GM21447 (cell line): ENCODE results near the gene NPY.

Experiments
- ATAC-seq: cut with Tn5 transposase; IDR thresholded peaks from one replicate; pipeline ENCODE4 v1.9.1; 2021; ENCODE audit not compliant: unreplicated experiment

Gene NPY

DNA sequence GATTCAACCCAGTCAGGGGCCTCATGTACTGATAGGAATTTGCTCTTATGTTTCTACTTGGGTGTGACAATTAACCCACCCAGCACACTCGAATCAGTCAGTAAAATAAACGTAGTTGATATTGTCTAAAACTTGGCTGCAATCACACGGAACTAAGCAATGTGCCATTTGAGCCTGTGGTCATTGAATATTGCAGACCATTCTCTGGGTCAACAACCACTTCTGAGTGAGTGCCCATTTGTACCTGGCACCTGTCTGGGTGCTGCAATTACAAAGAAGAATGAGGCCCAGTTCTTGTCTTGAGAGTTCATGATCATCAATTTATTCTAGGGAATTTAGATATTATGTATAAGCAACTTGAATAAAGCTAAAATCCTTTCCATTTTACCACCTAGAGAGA, 29.8 kb downstream of the NPY start:
- ATAC-seq: no peak

DNA sequence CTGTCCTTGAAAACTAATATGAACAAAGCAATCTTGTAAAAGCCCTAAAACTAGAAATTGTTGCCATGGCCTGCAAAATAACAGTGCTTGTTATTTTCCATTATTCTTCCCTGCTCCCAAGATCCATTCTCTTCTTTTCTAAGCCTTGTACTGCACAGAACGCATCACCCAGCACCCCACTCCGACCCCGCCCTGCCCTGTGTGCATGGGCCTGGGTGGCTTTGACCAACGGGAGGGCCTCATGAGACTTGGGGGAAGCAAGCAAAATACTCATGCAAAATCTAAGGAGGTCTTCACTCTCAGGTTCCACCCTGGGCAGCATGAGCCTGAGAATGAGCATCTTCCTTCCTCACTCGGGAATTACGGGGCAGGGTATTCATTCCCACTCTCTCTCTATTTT, 32.4 kb downstream of the NPY start:
- ATAC-seq: no peak

DNA sequence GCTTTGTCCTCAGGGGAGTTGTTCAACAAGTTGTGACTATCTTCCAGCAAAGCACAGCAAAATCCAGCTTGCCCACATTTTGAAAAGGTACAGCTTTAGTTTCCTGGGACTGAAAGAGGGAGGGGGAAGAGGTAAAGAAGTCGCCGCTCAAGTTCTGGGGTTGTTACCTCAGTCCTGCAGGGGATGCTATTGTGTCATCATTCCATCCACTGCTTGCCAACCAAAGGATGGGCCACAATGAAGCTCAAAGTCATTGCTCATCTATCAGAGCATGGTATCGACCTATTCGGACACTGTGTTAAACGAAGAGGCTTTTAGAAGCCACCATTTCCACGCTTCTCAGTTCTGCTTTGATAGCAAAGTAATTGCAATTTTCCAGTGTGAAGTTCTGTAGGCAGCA, 34.3 kb downstream of the NPY start:
- no peak for ATAC-seq

DNA sequence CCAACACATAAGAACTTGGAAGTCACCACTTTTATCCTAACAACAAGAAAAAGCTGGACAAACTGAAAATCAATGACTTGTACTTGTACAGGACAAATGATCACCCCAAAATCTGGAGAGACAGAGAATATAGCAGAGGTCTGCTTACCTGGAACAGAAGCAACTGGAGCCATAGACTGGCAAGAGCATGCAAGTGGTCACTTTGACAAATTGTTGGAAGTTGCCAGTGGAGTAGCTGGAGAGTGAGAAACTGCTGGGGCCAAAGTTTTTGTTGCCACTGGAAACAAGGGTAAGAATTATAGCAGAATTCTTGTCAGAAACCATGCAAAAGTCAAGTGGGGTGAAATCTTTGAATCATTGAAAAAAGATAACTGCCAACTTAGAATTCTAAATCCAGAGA, 35.2 kb downstream of the NPY start:
- ATAC-seq: no peak

DNA sequence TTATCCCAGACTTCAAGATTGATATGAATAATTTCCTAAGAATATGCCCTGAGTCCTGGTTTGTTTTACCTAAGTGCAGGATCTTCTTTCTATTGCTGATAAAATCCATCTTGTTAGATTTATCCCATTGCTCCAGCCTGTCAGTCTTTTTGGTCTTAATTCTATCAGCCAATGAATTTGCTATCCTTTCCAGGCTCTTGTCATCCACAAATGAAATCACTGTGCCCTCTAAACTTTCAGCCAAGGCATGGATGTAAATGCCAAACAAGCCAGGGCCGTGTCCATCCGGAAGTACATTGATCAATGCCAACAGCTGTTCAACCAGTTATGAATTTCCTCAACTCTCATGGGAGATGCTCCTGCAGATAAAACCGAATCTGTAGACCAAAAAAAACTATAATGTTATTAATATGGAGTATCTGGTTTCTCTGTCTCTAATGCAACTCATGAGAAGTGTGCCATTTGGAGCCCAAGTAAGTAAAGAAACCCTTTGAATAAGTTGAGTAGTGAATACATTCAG, 40.0 kb downstream of the NPY start:
- ATAC-seq: no peak

DNA sequence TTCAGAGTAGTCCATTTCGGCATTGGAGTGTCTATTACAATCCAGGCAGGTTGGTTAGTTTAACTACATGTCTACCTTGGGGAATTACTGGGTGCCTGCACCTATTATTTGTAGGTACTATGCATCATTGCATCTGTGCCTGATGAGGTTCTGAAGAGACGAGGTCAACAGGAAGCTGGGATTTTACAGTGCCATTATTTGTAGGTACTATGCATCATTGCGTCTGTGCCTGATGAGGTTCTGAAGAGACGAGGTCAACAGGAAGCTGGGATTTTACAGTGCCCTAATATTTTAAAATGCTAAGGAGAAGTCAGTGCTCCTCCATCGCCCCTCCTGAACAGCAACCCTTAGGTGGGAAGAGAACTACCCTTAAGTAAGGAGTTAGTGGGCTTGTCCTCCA, 41.7 kb downstream of the NPY start:
- ATAC-seq: peak; percentile 95

DNA sequence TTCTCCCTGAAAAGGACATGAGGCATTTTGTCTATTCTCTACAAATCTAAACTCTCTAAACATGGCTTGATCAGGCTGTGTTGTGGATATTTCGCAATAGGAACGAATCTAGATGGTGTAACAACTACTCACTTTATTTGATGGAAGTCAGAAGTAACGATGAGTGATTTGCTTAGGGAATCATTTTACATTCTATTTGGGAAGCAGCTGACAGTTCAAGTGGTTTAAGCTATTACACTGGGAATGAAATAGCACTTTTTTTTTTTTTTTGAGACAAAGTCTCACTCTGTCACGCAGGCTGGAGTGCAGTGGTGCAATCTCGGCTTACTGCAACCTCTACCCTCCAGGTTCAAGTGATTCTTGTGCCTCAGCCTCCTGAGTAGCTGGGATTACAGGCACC, 44.1 kb downstream of the NPY start:
- ATAC-seq: no peak

DNA sequence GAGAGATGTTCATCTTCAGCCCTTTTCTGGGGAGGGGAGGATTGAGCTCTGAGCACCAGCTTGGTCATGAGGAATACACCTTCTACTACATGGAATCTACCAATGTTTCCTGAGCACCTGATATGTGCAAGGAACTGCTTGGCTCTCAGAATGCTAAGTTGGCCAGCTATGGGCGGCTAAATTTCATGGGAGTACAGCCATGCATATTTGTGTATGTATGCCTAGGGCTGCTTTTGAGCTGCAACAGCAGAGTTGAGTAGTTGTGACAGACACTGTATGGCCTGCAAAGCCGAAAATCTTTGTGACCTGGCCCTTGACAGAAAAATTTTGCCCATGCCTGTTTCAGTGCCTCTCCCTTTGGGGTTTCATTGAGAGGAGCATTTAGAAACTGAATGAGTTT, 44.9 kb downstream of the NPY start:
- ATAC-seq: no peak

DNA sequence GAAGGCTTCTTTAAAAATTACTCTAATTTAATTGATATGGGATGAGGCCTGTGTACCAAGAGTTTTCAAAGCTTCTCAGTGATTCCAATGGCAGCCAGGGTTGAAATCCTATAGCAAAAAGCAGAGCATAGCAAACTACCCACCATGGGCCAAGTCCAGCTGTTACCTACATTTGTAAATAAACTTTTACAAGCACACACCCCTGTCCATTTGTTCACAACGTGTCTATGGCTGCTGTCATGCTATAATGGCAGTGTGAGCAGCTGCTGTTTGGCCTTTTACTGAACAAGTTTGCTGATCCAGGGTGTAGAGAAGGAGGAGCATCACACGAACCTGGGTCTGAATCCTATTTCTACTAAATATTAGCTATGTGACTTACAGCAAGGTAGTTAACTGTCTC, 50.0 kb downstream of the NPY start:
- no peak for ATAC-seq

DNA sequence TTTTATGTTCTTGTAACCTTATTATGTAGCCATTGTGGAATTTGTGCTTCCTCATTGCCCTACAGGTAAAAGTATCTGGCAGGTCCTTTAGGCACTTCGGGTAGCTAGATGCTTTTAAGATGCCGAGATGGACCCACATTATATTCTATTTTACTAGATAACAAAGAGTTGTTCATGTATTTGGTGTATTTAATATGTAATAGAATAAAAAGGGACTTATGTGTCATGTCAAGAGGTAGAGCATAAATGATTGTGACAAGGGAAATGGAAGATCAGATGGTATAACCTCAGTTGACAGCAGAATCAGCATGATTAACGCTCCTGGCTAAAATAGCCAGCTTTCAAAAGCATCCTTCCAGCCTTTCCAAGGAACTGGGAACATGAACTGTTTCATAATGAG, 50.6 kb downstream of the NPY start:
- ATAC-seq: no peak

DNA sequence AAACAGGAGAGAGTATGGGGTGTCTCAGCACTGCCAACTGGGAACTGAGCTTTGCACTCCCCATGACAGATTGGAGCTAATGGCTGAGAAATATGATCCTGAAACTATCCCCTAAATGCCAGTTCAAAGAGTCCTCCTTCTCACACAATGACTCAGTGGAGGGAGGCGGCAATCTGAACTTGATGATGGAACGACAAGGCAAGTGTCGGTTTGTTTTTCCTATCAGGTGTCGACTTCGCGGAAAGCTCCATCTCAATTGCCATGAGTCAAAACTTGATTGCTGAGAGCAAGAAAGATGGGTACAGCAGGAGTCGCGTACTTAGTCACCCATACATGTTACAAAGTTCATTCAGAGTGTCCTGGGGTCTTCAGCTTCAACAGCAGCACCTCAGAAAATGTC, 52.5 kb downstream of the NPY start:
- ATAC-seq: no peak

DNA sequence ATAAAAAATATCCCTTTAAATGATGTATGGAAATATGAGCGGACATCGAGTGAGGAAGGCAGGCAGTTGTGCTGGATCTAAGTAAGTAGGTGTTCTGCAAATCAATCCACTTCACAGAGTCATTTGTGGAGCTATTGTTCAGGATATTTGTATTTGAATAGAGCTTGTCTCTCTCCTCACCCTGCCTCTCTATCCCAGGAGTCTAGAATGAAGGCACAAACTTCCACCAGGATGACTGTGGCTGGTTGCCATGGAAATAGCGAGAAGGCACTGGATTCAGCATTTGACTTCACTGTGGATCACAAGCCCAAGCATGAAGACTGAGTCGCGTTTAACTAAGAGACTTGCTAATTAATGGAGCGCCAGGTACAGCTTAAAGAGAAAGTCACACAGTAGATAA, 53.2 kb downstream of the NPY start:
- ATAC-seq: no peak

DNA sequence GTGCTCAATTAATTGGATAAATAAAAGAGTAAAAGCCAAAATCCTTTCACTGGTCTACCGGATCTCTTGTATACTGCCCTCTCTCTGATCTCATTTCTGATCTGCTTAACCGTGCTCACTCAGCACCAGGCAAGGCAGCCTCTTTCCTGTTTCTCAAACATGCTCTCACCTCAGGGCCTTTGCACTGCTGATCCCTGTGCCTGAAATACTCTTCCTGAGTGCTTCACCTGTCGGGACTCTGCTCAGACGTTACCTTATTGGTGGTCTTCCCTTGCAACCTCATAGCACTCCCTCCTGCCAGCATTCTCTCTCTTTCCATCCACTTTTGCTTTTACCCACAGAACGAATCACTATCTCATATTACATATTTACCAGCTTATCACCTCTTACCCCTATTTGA, 55.6 kb downstream of the NPY start:
- no peak for ATAC-seq

DNA sequence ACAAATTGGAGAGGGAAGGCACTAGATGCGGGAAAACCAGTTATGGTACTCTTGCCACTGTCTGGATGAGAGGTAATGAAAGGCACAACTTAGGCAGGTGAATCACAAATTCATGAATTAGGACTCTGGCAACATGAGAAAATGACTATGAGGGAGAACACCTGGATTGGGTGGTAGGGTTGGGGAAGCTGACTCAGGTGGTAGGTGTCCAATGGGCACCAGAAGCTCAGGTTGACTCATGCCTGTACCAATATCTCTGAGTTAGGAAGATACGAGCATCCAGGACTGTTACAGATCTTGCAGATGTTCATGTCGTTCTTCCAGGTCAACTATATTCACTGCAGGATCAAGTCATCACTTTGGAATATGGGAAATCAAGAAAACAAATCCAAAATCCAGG, 56.7 kb downstream of the NPY start:
- ATAC-seq: no peak
